Left kidney (tissue), 2 donors: Measurements from ENCODE around the gene ANTXR1. TPM values are rescaled to one million over a fixed set of nuclear protein-coding genes. Genes with fewer than 3 reads are reported as not detected.

Experiments
- DNase-seq: peaks from one replicate; pipeline ENCODE4 v3.0.0-alpha.2; 2013
- polyA plus RNA-seq: library from polyadenylated mRNA; unstranded; fragments of 120-200 nt; gene quantifications from one replicate; pipeline ENCODE4 v1.2.1, GENCODE V29; 2013; ENCODE audit not compliant: insufficient read length

ANTXR1 gene
- polyA plus RNA-seq, 1 donor: 82.4 TPM

DNA sequence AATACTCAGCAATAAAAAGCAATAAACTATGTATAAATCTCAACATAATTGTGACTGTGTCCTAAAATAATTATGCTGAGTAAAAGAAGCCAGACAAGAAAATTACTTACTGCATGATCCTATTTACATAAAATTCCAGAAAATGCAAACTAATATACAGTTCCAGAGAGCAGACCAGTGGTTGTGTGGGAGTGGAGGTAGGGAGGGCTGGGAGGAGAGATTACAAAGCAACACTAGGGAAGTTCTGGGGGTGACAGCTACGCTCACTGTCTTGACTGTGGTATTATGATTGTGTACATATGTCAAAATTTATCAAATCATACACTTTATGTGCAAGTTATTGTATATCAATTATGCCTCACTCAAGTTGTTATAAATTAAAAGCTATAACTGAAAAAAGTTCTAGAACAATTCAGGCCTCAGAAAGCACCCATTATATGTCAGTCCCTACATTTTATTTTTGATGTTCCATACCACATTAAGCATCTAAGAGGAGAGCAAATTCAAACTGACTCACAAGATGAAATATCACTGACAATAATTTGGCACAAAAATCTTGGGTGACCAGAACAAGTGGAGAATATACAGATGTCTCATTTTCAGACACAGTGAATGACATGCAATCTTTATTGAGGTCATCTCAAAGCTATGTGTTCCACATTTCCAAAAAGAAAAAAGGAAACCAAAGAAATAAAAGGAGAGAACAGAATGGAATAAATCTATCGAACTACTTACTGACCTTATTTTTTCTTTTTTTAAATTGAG lies 85.1 kb downstream of the ANTXR1 start:
- DNase-seq: no peak

DNA sequence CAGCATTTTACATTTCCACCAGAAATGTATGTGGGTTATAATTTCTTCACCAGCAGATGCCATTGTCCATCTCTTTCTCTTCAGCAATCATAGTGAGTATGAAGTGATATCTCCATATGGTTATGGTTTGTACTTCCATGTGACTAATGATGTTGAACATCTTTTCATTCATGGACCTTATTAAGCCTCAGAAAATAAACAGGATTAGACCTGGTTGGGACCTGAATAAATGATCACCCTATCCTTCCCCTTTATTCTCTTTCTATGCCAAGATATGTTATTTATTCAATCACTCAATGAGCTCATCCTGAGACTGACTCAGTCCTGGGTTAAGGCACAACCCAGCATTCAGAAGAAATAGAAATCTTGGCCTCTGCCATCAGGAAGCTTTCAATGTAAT lies 86.6 kb downstream of the ANTXR1 start:
- DNase-seq: no peak

DNA sequence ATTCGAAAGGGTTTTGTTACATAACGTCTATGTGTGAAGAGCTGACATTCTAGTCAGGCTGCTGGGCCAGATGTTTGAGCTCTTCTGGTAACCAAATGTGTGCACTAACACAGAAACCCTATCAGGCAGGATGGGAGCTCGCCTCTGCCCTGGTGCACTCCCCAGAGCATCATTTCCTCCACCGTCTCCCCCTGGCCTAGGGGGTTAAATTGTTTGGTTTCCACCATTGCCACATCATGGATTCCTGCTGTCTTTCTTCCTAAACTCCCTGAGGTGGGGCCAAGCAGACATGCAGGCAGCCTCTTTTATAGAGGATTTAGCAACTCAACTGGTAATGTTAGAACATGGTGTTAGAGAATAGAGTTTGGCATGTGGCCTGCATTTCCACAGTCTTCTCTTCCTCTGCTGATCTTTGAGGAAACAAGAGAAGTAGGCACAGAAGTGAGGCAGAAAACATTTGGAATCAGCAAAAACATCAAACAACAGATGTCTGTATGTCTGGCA lies 87.3 kb downstream of the ANTXR1 start:
- no peak for DNase-seq

DNA sequence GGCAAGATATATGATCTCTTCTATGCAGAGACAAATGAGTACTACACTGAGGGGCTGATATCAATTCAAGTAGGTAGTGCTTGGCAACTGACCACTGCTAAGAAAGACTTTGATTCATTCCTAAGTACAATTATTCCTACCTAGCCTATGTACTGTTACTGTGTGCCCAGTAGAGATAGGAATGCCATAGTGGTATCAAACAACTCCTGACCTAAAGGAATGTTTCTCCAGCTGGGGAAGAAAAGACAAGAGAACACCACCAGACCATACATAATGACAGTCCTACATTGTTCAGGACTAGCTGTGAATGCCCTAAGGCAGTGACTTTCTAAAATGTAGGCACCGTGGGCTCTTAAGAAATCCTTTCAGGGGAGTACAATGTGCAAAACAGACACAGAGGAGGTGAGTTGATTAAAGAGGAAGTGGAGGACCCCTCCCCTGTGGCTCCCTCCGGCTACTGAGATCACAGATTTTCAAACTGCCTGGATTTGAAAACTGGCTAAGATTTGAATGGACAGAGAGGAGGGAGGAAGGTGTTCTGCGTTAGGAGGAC lies 89.1 kb downstream of the ANTXR1 start:
- DNase-seq: no peak

DNA sequence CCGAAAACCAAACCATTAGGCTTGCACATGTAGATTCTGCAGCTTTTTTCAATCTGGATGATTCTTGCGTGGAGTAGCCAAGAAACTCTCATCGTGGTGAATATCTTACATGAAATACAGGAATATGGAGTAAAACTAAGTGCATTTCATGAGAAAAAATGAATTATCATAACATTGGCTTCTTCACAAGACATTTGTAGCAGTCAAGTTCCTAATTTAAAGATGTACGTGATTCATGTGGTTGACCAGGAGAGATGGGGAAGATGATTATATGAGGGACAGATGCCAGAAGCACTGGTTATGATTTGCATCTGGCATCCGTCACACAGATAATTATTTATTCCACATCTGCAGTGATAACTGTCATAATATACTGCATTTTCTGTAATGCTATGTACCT lies 90.4 kb downstream of the ANTXR1 start:
- no peak for DNase-seq

GRCh38 chr2:69104261-69104660 lies 91.3 kb downstream of the ANTXR1 start:
- no peak for DNase-seq

GRCh38 chr2:69109255-69109654 lies 96.3 kb downstream of the ANTXR1 start:
- DNase-seq: no peak

DNA sequence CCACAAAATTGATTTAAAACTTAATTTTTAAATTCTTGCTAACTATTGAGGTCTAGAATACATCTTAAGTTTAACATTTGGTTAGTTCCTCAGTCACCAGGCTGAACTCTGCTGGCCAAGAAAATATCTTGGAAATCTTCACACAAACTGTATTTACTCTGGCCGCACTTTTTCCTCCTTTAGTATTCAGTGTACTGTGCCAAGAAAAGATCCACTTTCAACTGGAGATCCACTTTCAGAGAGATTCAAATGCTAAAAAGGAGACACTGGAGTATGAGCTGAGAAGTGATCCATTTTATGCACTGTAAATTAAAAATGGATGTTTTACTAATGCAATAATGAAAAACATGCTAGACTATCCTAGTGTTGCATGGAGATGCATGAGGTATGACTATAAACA lies 98.1 kb downstream of the ANTXR1 start:
- DNase-seq: no peak

- no peak for DNase-seq
These were observed 100.6 kb downstream of the ANTXR1 start for GRCh38 chr2:69113627-69114026.

DNA sequence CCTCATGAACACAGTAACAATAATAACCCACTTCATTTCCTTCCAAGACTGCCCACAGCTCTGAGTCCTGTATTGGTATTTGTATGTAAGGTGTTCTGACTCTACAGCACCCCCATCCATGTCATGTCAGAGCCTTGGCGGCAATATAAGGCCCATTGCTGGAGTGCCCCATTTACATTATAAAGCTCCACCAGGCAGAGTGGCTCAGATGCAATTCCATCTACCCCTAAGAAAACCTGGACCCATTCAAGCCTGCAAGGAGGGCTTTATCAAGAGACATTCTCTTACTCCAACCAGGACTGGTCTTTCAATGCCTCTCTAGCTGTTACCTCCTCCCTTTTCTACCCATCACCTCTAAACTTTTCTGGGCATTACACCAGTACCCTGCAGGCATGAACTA lies 101.6 kb downstream of the ANTXR1 start:
- no peak for DNase-seq

DNA sequence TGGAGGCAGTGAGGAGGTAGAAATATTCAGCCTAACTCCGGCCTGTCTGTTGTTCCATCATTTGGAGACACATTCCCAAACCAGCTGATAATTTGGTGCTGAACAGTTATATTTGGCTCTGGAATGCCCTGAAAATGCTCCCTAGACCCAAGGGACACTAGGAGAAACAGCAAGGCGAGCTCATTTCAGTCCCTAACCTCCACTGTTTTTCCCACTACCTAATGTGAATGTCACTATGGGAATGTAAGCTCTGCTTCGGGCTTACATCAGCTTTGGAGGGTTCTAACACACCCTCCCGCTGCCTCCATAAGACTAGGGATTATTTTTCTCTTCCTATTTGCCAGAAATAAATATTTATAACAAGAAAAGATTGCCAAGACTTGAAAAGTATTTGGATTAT lies 103.5 kb downstream of the ANTXR1 start:
- DNase-seq: no peak

GRCh38 chr2:69118609-69119008 lies 105.6 kb downstream of the ANTXR1 start:
- DNase-seq: no peak

DNA sequence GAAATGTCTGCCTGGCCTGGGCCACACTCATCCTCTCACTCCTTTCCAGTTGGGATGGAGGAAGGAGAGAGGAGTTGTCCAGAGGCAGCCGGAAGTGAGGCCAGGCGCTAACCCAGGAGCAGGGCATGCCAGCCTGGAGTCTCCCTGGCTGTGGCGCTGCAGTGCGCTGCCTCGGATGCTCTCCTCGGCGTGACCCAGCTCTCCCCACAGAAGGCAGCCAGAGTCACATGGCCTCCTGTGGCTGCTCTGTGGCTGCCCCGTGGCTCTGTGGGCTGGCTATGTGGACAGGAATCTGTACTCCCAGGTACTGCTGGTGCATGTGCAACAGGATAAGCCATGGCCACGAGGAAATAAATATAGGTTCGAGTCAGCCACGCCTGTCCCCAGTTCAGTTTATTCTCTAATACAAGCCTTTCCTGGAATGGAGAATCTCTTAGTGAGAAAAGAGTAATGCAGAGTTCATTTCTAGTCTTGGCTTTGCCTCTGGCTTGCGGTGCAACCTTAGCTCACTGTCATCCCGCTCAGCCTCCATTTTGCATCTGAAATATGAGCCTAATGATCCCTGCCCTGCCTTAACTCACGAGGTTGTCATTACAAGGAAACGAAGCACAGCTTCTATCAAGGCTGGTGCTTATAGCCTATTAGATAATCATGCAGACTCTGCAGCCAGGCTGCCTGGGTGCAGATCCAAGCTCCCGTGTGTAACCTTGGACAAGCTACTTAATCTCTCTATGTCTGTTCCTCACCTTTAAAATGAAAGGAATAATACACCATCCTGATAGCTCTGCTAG lies 106.3 kb downstream of the ANTXR1 start:
- no peak for DNase-seq

GRCh38 chr2:69122271-69122670 lies 109.3 kb downstream of the ANTXR1 start:
- DNase-seq: no peak

DNA sequence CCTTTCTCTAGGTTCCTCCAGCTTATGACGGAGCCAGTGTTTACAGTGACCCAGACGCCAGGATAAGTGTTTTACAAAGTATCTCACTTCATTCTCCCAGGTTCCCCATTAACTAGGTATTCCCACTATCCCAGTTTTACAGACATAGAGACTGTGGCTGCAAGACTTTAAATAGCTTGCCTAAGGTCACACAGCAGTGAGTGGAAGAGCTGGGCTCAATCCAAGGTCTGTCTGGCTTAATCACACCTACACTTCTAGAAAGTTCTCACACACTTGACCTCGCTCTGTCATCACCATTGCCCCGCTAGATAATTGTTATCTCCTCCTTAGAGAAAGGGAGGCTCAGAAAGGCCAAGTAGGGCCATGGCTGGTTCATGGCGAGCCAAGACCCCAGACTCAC lies 110.2 kb downstream of the ANTXR1 start:
- no peak for DNase-seq

DNA sequence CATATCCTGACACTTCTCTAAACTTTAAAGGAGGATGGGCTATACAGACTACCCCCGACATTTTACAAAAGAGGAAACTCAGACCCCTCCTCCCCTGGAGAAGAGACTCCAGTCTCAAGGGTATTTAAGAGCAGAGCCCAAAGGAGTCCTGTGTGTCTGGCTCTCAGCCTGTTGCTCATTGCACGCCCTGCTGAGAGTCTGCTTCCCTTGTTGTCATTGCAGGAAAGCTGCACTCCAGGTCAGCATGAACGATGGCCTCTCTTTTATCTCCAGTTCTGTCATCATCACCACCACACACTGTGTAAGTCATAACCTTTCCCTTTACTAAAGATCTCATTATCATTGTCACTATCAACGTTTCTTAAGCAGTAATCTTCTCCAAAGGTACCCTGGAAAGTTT lies 111.4 kb downstream of the ANTXR1 start:
- no peak for DNase-seq

- DNase-seq: no peak
These were observed 112.8 kb downstream of the ANTXR1 start for GRCh38 chr2:69125816-69126215.

- no peak for DNase-seq
These were observed 113.4 kb downstream of the ANTXR1 start for GRCh38 chr2:69126341-69126740.

DNA sequence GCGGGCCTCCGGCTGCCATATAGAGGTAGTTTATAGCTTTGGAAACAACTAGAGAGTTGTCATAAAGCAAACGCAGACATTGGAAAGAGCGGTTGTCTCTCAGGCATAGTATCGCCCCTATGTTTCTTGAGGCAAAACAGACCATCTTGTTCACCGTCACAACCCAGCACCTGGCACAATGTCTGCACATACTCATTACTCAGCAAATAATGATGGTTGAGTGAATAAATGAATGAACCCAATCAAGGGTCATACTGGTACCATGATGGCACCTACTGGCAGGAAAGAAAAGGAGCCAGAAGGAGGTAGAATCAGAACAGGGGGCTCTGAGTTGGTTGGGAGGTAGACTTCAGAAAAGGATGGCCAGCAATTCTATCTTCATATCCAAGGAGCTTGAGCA lies 118.5 kb downstream of the ANTXR1 start:
- DNase-seq: no peak

DNA sequence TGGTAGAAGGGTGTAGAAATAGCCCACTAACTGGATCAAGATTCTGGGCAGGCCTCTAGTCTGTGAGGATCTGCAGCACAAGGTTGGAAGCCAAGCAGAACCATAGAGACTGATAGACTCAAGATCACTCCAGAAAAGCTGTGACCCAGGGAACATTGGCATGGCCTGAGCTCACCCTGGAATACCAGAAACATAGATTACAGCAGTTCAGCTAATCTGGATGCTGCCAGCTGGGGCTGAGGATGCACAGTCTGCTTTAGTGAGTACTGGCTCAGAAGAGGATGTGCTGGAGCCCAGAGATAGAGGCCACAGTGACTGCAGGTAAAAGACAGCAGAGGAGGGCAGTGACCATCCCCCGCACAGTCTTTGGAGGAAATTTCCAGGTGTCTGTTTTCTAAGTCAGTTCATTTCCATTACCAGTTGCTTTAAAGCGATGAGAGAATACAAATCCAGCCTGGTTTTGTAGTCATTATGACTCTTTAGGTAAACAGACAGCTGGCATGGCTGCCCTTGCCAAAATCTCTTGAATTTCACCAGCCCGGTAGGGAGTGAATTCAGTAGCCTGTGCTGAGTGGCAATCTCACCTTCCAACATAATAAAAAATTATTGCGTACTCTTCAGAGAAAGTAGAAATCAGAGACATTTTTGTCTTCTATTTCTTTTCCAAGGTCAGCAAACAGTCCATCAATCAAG lies 119.2 kb downstream of the ANTXR1 start:
- no peak for DNase-seq

- DNase-seq: no peak
These were observed 120.1 kb downstream of the ANTXR1 start for GRCh38 chr2:69132960-69133590.

DNA sequence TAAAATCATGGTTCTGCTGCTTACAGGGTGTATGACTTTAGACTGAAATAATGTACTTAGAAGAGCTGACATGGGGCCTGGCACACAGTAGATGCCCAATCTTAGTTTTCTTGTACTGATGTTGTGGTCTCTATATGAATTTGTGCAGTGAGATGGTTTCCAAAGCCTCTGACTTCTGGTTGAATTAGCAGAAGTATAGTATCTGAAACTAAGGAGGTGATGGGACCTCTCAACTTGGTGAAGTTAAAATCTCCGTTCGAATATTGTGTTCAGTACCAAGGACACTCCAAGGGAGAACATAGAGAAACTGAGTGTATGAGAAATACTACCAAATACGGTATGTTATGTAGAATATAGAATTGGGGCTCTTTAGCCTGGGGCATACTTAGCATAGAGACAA lies 120.9 kb downstream of the ANTXR1 start:
- DNase-seq: no peak
